NCI-H345 treated with DMSO at 0.1 percent for 48 hours (cell line): ENCODE measurements around the gene KCNMB4.

Source experiments
- DNase-seq: peaks from one replicate; lab custom pipeline; 2025; ENCODE audit not compliant: unreplicated experiment; lab: John Stamatoyannopoulos, UW

Gene KCNMB4

GRCh38 chr12:70365648-70366518, at the start of gene KCNMB4:
KCNMB4 (plus strand) TSS chr12:70366290; CDS start chr12:70366735, 445 bp downstream.
- peak; percentile 68 for DNase-seq

- DNase-seq: no peak
Measured at GRCh38 chr12:70317781-70318180, 48.3 kb upstream of the KCNMB4 start.

GRCh38 chr12:70319605-70320004, 46.5 kb upstream of the KCNMB4 start:
- DNase-seq: no peak

- DNase-seq: no peak
Measured at GRCh38 chr12:70321191-70321590, 44.9 kb upstream of the KCNMB4 start.

- DNase-seq: no peak
Measured at GRCh38 chr12:70327541-70327940, 38.5 kb upstream of the KCNMB4 start.

- no peak for DNase-seq
Measured at GRCh38 chr12:70329728-70330127, 36.4 kb upstream of the KCNMB4 start.

- DNase-seq: no peak
Measured at GRCh38 chr12:70330158-70330557, 35.9 kb upstream of the KCNMB4 start.

GRCh38 chr12:70332236-70332635, 33.9 kb upstream of the KCNMB4 start:
- DNase-seq: no peak

- DNase-seq: no peak
Measured at GRCh38 chr12:70334742-70335141, 31.3 kb upstream of the KCNMB4 start.

- DNase-seq: no peak
Measured at GRCh38 chr12:70338531-70338930, 27.6 kb upstream of the KCNMB4 start.

- DNase-seq: no peak
Measured at GRCh38 chr12:70351076-70351475, 15.0 kb upstream of the KCNMB4 start.

GRCh38 chr12:70353780-70354660, 12.1 kb upstream of the KCNMB4 start:
- no peak for DNase-seq

GRCh38 chr12:70354787-70355186, 11.3 kb upstream of the KCNMB4 start:
- DNase-seq: no peak

GRCh38 chr12:70355972-70356371, 10.1 kb upstream of the KCNMB4 start:
- no peak for DNase-seq

- DNase-seq: no peak
Measured at GRCh38 chr12:70359458-70360197, 6.5 kb upstream of the KCNMB4 start.

- no peak for DNase-seq
Measured at GRCh38 chr12:70360218-70360617, 5.9 kb upstream of the KCNMB4 start.

- no peak for DNase-seq
Measured at GRCh38 chr12:70364695-70365397, 1.2 kb upstream of the KCNMB4 start.

- DNase-seq: no peak
Measured at GRCh38 chr12:70365398-70365647, 767 bp upstream of the KCNMB4 start.

GRCh38 chr12:70366581-70367257, 629 bp downstream of the KCNMB4 start:
- DNase-seq: peak; percentile 51
